HG02840 (cell line): ENCODE data around the gene CRYGB.
A peak's percentile ranks its signal among the peaks of the same experiment; 100 is the strongest.

Source experiments
- ATAC-seq: cut with Tn5 transposase; IDR thresholded peaks from one replicate; pipeline ENCODE4 v1.9.1; 2021; ENCODE audit warnings: mild to moderate bottlenecking, moderate library complexity, moderate number of reproducible peaks; ENCODE audit not compliant: unreplicated experiment, low FRiP score

CRYGB gene, protein sequence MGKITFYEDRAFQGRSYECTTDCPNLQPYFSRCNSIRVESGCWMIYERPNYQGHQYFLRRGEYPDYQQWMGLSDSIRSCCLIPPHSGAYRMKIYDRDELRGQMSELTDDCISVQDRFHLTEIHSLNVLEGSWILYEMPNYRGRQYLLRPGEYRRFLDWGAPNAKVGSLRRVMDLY

DNA sequence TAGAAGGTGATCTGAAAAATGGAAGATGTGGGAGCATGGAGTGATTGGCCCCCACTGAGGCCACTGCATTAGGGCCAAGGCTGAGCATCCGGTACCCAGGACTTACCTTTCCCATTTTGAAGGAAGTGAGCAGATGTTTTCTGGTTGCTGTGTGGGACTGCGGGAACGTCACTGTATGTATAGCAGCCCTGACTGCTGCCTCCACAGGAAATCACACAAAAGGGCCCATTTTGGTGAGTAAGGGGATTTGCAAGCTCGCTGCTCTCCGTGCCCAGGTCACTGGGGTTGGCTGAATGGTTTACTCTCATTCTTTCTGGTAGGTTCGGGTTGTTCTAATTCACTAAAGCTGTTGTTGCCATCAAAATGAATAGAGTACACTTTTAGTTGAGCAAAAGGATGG, at the start of gene CRYGB:
Gene CRYGB, minus strand, starts transcription at position 153 of the 400 bp plus-strand sequence. Its CDS starts 38 bp downstream, at position 115.
- no peak for ATAC-seq

- no peak for ATAC-seq
Measured at GRCh38 chr2:208195531-208195930, 49.6 kb upstream of the CRYGB start.

- no peak for ATAC-seq
Measured at GRCh38 chr2:208192611-208193236, 46.8 kb upstream of the CRYGB start.

GRCh38 chr2:208189810-208190503, 44.0 kb upstream of the CRYGB start, which contains the start of gene C2orf80:
Gene C2orf80, minus strand, starts transcription at chr2:208190030. Its CDS starts 3,044 bp downstream, at chr2:208186986.
- no peak for ATAC-seq

DNA sequence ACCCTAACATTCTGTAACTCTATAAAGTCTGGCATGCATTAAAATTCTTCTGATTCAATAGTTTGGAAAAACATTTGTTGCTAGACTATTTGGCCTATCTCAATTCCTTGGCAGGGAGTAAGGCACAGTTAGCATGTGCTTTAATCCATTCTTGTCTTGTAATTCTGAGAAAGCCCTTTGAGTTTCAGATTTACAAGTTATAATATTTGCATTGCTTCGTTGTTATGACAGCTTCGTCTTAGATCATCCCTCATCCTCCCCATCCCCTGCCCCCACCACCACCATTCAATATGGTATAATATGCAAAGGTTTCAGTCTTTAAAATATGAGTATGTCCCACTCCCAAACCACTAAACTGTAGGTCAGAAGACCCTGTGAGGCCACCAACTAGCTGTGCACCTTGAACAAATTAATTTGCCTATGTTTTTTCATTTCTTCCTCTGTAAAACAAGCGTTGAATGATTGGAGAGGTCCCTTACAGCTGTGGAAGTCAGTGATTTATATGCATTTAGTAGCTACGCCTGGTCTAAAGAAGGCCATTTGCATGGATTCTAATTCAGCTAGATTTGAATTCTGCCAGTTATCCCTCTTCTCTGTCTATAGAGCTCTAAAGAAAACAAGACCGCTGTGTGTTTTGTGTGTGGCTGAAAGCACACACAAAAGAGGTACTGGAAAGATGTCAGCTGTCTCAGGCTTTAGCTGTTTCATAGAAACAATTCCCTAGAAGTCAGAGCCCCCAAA, 43.3 kb upstream of the CRYGB start:
- no peak for ATAC-seq

- ATAC-seq: no peak
Measured at GRCh38 chr2:208186893-208187292, 40.9 kb upstream of the CRYGB start.

- no peak for ATAC-seq
Measured at GRCh38 chr2:208186465-208186864, 40.5 kb upstream of the CRYGB start.

DNA sequence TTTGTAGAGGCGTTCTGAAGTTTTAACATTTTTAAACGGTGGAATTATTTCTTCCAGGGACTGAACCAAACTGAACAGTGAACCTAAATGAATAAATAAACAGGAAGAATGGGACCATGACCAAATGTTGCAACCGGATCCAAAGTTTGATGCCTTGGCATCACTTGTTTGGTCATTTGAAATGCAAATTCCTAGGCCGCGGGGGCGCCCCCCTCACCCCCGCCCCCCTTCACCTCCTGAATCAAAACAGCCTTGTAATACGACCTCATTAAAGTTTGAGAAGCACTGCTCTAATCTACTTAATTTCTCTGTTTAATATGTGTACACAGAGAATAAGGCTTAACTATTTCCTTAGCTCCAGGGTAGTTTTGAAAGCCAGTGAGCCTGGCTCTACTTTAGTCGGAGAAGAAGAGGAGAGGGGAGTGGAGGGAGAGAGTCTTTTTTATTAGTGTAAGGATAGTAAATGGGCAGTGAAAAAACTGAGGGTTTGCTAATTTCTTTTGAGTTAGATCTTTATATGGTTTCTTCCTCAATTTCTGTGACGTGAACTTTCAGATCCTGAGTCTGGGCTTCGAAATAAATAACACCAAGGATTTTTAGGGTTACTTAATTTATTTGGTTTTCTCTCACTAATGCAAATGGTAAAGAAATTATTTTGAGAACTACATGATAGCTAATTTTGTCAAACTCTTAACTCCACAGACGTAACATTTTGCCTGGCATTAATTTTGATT, 38.2 kb upstream of the CRYGB start:
- no peak for ATAC-seq

DNA sequence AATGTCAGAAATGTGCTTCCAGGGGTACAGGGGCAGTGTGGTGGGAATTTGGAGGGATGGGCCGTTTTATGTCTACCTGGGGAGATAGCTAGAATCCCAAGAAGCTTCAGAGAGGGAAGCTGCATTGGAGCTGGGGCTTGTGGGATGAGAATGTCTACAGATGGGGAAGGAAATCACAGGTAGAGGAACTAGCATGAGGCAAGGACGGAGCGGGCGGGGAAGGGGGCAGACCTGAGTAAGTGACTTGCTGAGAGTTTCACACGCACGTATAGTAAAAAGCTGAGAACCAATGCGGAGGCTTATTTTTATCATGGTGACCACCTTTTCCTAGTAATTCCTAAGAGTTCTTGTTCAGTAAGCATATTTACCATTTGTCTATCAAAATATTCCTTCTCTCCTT, 37.6 kb upstream of the CRYGB start:
- ATAC-seq: no peak

DNA sequence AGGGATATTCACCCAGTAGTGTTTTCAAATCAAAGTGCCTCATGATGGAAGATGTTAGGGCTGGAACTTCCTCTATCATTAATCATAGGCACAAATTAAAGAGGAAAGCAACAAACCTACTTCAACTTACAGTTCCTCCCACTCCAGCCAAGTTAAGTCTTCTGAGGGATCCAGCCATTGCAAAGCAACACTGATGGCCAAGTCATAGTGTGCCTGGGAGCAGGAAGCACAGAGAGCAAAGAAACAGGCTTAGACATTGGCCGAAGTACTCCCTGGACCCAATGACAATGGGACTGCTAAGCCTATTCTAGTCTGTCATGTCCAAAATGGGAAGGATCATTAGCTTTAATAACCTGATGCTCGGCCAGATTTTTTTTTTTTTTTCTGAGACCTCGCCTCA, 36.9 kb upstream of the CRYGB start:
- ATAC-seq: no peak

DNA sequence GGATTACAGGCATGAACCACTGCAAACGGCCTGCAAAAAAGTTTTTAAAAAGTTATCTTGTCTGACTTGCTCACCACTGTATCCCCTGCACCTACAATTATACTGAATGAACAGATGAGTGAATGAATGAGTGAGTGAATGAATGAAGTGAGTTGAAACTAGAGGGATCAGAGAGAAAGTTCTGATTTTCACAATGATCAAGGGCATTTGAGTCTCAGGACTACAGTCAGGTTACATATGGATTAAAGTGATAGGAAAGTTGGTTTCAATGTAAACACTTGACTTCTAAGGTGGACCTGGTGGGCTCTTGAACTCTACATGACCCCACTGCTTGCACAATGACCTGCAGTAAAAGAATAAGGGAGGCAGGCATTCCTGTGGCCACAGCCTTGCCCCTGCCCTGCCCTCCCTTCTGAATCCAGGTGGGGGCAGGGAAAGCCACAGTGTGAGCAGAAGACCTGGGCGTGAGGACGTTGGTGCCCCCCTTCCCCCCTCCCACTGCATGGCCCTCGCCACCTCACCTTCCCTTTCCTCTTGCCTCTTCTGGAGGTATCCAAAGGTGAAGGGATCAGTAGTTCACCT, 33.2 kb upstream of the CRYGB start:
- ATAC-seq: no peak

DNA sequence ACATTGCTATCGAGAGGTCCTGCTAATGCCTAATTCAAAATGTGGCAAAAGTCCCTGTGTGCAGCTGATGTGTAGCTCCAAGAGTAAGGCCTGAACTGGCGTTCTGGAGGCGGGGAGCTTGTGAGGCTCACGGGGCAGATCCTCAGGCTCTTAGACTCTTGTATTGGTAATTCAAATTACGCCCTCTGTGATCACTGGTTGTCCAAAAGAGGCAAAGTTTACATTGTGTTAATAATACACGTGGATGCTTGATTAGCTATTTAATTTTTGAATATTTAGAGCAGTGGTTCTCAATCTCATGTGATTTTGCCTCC, 29.8 kb upstream of the CRYGB start:
- ATAC-seq: no peak

DNA sequence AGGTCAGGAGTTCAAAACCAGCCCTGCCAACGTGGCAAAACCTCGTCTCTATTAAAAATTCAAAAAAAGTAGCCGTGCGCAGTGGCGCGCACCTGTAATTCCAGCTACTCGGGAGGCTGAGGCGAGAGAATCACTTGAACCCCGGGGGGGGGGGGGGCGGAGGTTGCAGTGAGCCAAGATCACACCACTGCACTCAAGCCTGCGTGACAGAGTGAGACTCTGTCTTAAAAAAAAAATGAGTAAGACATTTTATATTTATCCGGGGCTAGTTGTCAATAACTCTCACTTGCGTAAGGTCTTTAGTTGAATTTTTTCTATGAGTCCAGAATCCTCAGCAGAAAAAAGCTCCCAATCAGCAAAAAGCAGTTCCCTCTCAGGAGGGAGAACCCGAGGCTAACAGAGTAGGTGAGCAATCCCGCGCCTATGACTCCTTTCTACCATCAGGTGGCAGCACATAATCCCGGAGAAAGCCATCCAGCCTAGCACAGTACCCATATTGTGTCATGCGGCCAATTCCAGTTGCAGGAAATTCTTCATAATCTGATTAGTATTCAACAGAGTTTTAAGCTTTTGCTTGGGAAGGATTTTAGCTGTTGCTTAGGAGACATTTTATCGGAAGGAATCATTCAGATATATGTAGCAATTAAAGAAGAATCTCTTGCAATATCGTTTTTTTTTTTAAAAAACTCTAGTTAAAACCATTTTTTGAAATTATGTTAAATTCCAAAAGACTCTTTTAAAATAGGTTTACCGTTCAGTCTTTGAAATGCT, 29.3 kb upstream of the CRYGB start:
- peak; percentile 88 for ATAC-seq

DNA sequence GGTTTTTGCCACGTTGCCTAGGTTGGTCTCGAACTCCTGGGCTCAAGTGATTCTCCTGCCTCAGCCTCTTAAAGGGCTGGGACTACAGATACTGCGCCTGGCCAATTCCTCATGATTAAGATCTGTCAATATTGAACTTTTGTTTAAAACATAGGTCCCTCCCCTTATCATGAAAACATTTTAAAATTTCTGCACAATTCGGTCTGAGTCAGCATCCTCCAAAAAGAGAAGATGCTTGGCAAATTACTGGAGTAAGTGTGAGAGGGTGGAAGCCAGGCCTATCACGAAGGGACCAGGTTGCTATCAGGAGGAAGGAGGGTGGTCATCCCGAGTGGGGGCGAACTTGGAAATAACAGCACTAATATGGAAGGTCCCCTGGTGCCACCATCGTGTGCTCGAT, 28.2 kb upstream of the CRYGB start:
- no peak for ATAC-seq

GRCh38 chr2:208172125-208172524, 26.2 kb upstream of the CRYGB start:
- ATAC-seq: no peak

- ATAC-seq: no peak
Measured at GRCh38 chr2:208164951-208165755, 19.2 kb upstream of the CRYGB start.

DNA sequence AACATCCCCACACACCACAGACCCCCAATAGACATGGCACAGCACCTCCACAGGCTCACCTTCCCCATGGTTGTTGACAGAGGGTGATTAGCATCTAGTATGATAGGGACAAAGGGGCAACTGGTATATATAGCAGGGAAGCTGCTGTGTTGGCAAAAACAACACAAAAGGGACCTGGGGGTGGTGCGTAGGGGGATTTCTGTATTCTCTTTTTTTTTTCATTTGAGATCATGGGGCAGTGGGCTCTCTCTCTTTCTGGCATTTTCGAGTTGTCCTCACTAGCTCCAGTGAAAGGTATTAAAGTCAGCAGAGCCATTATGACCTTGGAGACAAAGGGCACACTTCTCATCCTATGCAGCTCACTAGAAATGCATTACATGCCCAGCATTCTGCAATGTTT, 17.5 kb upstream of the CRYGB start, which contains the start of gene CRYGA:
Gene CRYGA, minus strand, starts transcription at position 101 of the 400 bp plus-strand sequence. Its CDS starts 33 bp downstream, at position 68.
- no peak for ATAC-seq

- ATAC-seq: no peak
Measured at GRCh38 chr2:208156439-208156838, 10.5 kb upstream of the CRYGB start.

DNA sequence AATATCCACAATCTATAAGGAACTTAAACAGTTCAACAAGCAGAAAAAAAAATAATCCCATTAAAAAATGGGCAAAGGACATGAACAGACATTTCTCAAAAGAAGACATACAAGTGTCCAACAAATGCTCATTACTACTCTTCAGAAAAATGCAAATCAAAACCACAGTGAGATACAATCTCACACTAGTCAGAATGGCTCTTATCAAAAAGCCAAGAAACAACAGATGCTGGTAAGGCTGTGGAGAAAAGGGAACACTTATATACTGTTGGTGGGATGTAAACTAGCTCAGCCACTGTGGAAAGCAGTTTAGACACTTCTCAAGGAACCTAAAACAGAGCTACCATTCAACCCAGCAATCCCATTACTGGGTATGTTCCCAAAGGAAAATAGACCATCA, 7.2 kb upstream of the CRYGB start:
- ATAC-seq: no peak
